HG02759 (cell line): ENCODE data around the gene MTPN.

Source experiments
- ATAC-seq: cut with Tn5 transposase; IDR thresholded peaks from one replicate; pipeline ENCODE4 v1.9.1; 2021; ENCODE audit warnings: mild to moderate bottlenecking, moderate library complexity; ENCODE audit not compliant: unreplicated experiment

The MTPN gene, protein sequence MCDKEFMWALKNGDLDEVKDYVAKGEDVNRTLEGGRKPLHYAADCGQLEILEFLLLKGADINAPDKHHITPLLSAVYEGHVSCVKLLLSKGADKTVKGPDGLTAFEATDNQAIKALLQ

GRCh38 chr7:135977007-135977741 lies at the start of gene MTPN:
TSS of gene MTPN (minus strand) at chr7:135977359. CDS start at chr7:135977100, 259 bp downstream.
- peak; percentile 68 for ATAC-seq

DNA sequence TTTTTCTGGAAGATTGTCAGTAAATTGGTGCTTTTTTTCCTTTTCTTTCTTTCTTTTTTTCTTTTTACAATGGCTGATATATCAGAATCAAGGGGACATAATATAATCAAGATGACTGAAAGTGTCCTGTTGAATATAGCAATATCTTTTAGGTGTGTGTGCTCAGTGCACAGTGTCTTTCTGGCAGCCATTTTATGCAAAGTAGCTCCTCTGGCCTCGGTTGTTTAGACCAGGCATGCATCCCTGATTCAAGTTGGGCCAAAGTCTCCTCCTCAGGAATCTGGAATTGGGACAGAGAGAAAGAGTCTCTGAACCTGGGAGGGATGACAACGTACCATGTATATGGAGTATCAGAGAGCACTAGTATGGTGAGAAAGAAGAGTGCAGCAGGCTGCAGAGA lies 49.0 kb upstream of the MTPN start:
- no peak for ATAC-seq

- ATAC-seq, result no peak
These were observed 46.1 kb upstream of the MTPN start for GRCh38 chr7:136023134-136023869.

DNA sequence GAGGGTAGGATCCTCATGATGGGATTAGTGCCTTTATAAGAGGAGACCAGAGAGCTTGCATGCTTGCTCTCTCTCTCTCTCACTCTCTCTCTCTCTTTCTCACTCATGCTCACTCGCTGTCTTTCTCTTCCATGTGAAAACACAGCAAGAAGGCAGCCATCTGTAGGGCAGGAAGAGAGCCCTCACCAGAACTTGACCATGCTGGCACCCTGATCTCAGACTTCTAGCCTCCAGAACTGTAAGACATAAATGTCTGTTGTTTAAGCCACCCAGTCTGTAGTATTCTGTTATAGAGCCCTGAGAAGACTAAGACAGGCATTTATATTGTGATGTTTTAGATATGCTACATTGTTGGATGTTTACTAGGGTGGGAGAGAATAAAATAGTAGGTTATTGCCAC lies 43.4 kb upstream of the MTPN start:
- no peak for ATAC-seq

GRCh38 chr7:136018104-136018503 lies 40.9 kb upstream of the MTPN start:
- no peak for ATAC-seq

GRCh38 chr7:136016649-136017395 lies 39.7 kb upstream of the MTPN start:
- peak; percentile 37 for ATAC-seq

GRCh38 chr7:136015638-136016037 lies 38.5 kb upstream of the MTPN start:
- no peak for ATAC-seq

DNA sequence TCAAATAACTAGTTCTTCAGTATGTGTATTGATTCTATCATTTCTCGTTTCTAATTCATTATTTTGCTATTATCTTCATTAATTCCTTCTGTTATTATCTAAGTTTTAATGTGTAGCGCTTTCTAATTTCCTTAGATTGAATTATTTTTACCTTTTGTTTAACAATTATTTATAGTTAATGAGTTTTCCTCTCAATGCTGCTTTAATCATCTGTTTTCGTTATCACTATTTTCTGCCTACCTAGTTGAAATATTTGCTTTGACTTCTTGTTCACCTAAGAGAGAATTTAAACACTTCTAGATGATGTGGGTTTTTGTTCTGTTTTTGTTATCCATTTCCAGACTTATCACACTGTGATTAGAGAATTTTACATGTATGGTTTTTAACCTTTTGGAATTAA lies 37.5 kb upstream of the MTPN start:
- no peak for ATAC-seq

DNA sequence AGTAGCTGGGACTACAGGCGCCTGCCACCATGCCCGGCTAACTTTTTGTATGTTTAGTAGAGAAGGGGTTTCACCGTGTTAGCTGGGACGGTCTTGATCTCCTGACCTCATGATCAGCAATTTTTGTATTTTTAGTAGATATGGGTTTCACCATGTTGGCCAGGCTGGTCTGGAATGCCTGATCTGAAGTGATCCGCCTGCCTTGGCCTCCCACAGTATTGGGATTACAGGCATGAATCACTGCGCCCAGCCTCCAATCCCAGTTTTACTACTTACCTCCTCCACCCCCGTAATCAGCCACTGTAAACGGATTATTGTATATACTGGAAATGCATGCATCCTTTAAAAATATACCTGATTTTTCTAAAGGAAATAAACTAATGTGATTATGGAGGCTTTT lies 35.1 kb upstream of the MTPN start:
- ATAC-seq, result no peak

DNA sequence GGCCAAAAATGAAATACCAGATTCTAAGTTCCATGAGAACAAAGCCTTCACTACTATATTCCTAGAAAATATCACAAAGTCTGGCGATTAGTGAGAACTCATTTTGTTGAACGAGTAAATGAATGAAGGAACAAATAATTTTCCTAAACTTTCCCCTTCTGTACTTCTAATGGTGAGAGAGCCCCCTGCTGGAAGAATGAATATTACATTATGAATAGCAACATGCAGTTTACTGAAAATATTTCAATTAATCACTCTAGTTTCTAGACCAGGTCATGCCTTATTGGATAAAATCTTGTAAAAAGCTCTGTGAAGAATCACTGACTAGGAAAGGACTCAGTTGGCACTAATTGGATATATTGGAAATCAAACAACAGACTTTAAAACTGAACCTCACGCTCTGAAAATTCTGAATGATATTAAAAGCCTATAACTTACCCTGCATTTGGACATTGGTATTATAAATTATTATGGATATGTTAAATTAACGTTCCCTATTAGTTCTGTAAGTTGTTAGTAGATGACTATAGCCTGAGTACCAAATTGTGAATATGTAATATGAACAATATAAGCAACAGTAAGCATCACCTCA lies 32.4 kb upstream of the MTPN start:
- ATAC-seq, result peak; percentile 48

DNA sequence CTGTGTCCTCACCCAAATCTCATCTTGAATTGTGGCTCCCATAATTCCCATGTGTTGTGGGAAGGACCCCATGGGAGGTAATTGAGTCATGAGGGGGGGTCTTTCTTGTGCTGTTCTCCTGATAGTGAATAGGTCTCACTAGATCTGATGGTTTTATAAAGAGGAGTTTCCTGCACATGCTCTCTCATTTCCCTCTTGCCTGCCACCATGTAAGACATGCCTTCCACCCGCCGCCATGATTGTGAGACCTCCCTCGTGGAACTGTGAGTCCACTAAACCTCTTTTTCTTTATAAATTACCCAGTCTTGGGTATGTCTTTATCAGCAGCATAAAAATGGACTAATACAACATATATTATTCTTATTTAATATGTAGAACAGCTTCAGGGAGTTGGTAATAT lies 29.0 kb upstream of the MTPN start:
- ATAC-seq, result no peak

GRCh38 chr7:136004083-136004482 lies 26.9 kb upstream of the MTPN start:
- no peak for ATAC-seq

- no peak for ATAC-seq
These were observed 25.6 kb upstream of the MTPN start for GRCh38 chr7:136002802-136003201.

DNA sequence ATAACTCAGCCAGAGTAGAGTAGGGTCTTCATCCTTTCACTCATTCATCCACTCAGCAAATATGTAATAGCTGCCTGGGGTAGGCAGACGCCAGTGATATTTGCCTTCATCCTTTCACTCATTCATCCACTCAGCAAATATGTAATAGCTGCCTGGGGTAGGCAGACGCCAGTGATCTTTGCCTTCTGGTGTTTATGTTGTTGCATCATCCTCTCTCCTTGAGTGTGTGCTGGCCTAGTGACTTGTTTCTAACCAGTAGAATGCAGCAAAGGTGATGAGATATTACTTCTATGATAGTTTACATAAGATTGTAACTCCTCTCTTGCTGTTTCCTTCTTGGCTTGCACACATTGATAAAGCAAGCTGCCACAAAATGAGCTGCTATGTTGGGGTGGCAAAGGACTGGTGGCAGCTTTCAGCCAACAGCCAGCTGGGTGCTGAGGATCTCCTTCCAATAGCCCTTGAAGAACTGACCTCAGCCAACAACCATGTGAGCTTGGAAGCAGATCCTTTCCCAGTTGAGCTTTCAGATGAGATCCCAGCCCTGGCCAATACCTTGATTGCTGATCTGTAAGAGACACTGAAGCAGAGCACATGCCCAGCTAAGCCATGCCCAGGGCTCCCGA lies 23.2 kb upstream of the MTPN start:
- ATAC-seq, result no peak

- no peak for ATAC-seq
These were observed 20.9 kb upstream of the MTPN start for GRCh38 chr7:135998081-135998480.

DNA sequence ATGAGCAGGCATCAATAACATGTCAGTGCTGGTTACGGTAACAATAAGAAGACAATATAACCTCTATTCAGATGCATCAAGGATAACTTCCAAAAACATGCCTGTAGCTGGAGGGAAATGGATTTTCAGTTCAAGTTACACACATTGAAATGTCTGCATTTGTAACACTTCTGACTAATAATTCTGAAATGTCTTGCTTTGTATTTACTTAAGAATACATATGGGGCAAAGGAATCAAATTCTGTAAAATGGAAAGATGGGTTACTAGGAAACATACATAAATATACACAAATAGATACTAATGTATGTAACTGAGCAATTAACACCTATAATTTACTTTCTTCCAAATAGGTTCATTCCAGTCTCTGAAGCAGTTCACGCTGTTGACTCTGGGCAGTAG lies 18.6 kb upstream of the MTPN start:
- ATAC-seq, result no peak

GRCh38 chr7:135994466-135995205 lies 17.5 kb upstream of the MTPN start:
- ATAC-seq, result no peak

GRCh38 chr7:135993950-135994349 lies 16.8 kb upstream of the MTPN start:
- ATAC-seq, result peak; percentile 74

DNA sequence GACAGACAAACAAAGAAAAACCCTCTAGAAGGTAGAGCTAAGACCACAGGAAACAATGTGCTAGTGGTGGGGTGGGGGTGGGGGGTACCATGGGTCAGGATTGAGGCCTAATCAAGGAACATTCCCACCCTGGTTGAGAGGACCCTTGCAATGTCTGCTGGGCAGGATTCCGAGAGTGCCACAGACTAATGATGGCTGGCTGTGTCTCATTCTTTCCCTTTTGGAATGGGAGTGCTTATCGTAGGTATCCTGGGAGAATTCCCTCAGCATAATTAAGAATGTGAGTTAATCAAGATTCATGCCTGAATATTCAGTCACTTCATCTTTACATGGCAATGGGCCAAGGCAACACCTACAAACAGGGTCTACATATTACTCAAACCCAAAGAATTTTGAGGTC lies 14.7 kb upstream of the MTPN start:
- no peak for ATAC-seq

GRCh38 chr7:135991322-135991721 lies 14.2 kb upstream of the MTPN start:
- no peak for ATAC-seq
